H1 (cell line): ENCODE results near the gene NAIF1. TPM values are rescaled to one million over a fixed set of nuclear protein-coding genes. Genes with fewer than 3 reads are reported as not detected.
"Not testable (repeated sequence)": the region's sequence is repeated elsewhere in the genome, so short reads cannot be mapped to it uniquely, and the experiment has no call there.

ENCODE experiments used
- CTCF ChIA-PET: fragments of 300-600 bp; sonication (Branson Sonifier 250); formaldehyde crosslinking; loops from one replicate; lab custom pipeline; 2021; ENCODE audit not compliant: partially characterized antibody; lab: Charles Lee
- POLR2A ChIA-PET: fragments of 300-600 bp; sonication (Branson Sonifier 250); formaldehyde crosslinking; loops from one replicate; lab custom pipeline; 2021; ENCODE audit warnings: inconsistent platforms; ENCODE audit not compliant: partially characterized antibody; lab: Charles Lee
- DNase-seq, 2 experiments: peaks; one replicate each; pipeline versions ENCODE4 v3.0.0 to v3.0.0-alpha.2; 2010 to 2022; ENCODE audit warnings: low spot score in 2 of 2, low read depth in 1 of 2, mixed read lengths in 1 of 2
- FAIRE-seq: peaks from 2 replicates; lab custom pipeline; 2011; peaks lifted over from hg19 to GRCh38; lab: Jason Lieb, UNC
- H2AFZ ChIP-seq: 2 replicates; pipeline ENCODE4 v1.8.1; 2012; ENCODE audit warnings: low read length, inconsistent platforms
- H2AK5ac ChIP-seq: 2 replicates; pipeline ENCODE4 v1.6.1; 2013; ENCODE audit warnings: low read depth, low read length
- H2BK120ac ChIP-seq: replicated peaks from 2 replicates; pipeline ENCODE3; 2013; ENCODE audit warnings: low read depth, low read length, inconsistent platforms
- H2BK12ac ChIP-seq: 2 replicates; pipeline ENCODE4 v1.6.1; 2013; ENCODE audit warnings: low read depth, low read length
- H2BK15ac ChIP-seq: 2 replicates; pipeline ENCODE4 v1.6.1; 2013; ENCODE audit warnings: low read length
- H2BK20ac ChIP-seq: 2 replicates; pipeline ENCODE4 v1.6.1; 2013; ENCODE audit warnings: low read length
- H2BK5ac ChIP-seq: 2 replicates; pipeline ENCODE4 v1.6.1; 2013; ENCODE audit warnings: low read depth, low read length
- H3K14ac ChIP-seq: 2 replicates; pipeline ENCODE4 v1.6.1; 2013; ENCODE audit warnings: inconsistent platforms; ENCODE audit not compliant: insufficient read length
- H3K18ac ChIP-seq: 2 replicates; pipeline ENCODE4 v1.6.1; 2013; ENCODE audit warnings: low read length; ENCODE audit errors: extremely low read depth
- H3K23ac ChIP-seq: 2 replicates; pipeline ENCODE4 v1.6.1; 2013; ENCODE audit warnings: inconsistent platforms; ENCODE audit not compliant: insufficient read length
- H3K23me2 ChIP-seq: 2 replicates; pipeline ENCODE4 v1.6.1; 2013; ENCODE audit warnings: low read depth, low read length
- H3K27ac ChIP-seq: 2 replicates; pipeline ENCODE4 v1.6.1; 2011; ENCODE audit warnings: low read depth, low read length, inconsistent platforms
- H3K27me3 ChIP-seq, 4 experiments: replicated peaks in 1 of 4; 1 replicate in 1 of 4; 2 replicates in 3 of 4; pipeline versions ENCODE4 v1.6.1 to v1.8.1; 2011 to 2013; ENCODE audit warnings: low read length in 3 of 4, mild to moderate bottlenecking in 3 of 4, inconsistent platforms in 2 of 4, mixed read lengths in 2 of 4, moderate library complexity in 1 of 4; ENCODE audit not compliant: control insufficient read depth in 3 of 4, insufficient read depth in 3 of 4; ENCODE audit errors: extremely low read depth in 1 of 4
- H3K36me3 ChIP-seq, 4 experiments: 2 replicates each; pipeline versions ENCODE4 v1.6.1 to v1.8.1; 2011 to 2013; ENCODE audit warnings: mild to moderate bottlenecking in 4 of 4, low read length in 3 of 4, moderate library complexity in 2 of 4, control low read depth in 1 of 4, inconsistent platforms in 1 of 4; ENCODE audit not compliant: insufficient read depth in 4 of 4, control insufficient read depth in 2 of 4
- H3K4ac ChIP-seq: replicated peaks from 2 replicates; pipeline ENCODE3; 2013; ENCODE audit warnings: low read length, low read depth, mixed read lengths, inconsistent platforms; ENCODE audit not compliant: insufficient read length
- H3K4me1 ChIP-seq, 4 experiments: replicated peaks in 1 of 4; 1 replicate in 1 of 4; 2 replicates in 3 of 4; pipeline versions ENCODE4 v1.6.1 to v1.8.1; 2011 to 2013; ENCODE audit warnings: low read length in 3 of 4, inconsistent platforms in 2 of 4, mixed read lengths in 1 of 4; ENCODE audit not compliant: insufficient read depth in 4 of 4, control insufficient read depth in 3 of 4
- H3K4me2 ChIP-seq, 2 experiments: 2 replicates each; pipeline versions ENCODE4 v1.6.1 to v1.8.1; 2011 to 2013; ENCODE audit warnings: low read depth in 2 of 2, low read length in 2 of 2, control low read depth in 1 of 2, inconsistent platforms in 1 of 2, mild to moderate bottlenecking in 1 of 2; ENCODE audit not compliant: insufficient read depth in 1 of 2
- H3K4me3 ChIP-seq, 4 experiments: fragments of 200-600, 300-600 bp in 1 of 4; sonication (generic), shearing (Covaris generic), sonication (Bioruptor Twin) in 1 of 4; 2 replicates each; pipeline versions ENCODE4 v1.5.1 to v1.8.1; 2011 to 2016; ENCODE audit warnings: low read length in 4 of 4, low read depth in 3 of 4, control low read depth in 2 of 4, inconsistent platforms in 2 of 4, mild to moderate bottlenecking in 2 of 4, mixed read lengths in 1 of 4, moderate library complexity in 1 of 4; ENCODE audit not compliant: insufficient read depth in 2 of 4; ENCODE audit errors: extremely low read depth in 1 of 4
- H3K56ac ChIP-seq: replicated peaks from 2 replicates; pipeline ENCODE3; 2013; ENCODE audit warnings: low read depth, mild to moderate bottlenecking, mixed read lengths, low read length, inconsistent platforms; ENCODE audit not compliant: insufficient read length
- H3K79me1 ChIP-seq: 2 replicates; pipeline ENCODE4 v1.6.1; 2013; ENCODE audit warnings: low read depth, low read length, control low read depth
- H3K79me2 ChIP-seq, 2 experiments: 2 replicates each; pipeline versions ENCODE4 v1.6.1 to v1.8.1; 2012 to 2013; ENCODE audit warnings: low read length in 2 of 2, mild to moderate bottlenecking in 2 of 2, inconsistent platforms in 1 of 2; ENCODE audit not compliant: insufficient read depth in 2 of 2, control insufficient read depth in 1 of 2
- H3K9ac ChIP-seq, 4 experiments: replicated peaks in 1 of 4; 1 replicate in 1 of 4; 2 replicates in 3 of 4; pipeline versions ENCODE4 v1.6.1 to v1.8.1; 2011 to 2013; ENCODE audit warnings: low read depth in 3 of 4, low read length in 3 of 4, control low read depth in 2 of 4, mild to moderate bottlenecking in 2 of 4, moderate library complexity in 2 of 4, inconsistent platforms in 1 of 4; ENCODE audit errors: extremely low read depth in 1 of 4
- H3K9me3 ChIP-seq, 2 experiments: 2 replicates each; pipeline versions ENCODE4 v1.6.1 to v1.8.1; 2012 to 2013; ENCODE audit warnings: mild to moderate bottlenecking in 2 of 2, moderate library complexity in 2 of 2, control low read depth in 1 of 2, inconsistent platforms in 1 of 2, low read depth in 1 of 2, low read length in 1 of 2, mixed read lengths in 1 of 2; ENCODE audit not compliant: insufficient read depth in 2 of 2
- H4K20me1 ChIP-seq, 2 experiments: replicated peaks in 1 of 2; 2 replicates each; pipeline versions ENCODE3 to v1.8.1; 2011 to 2013; ENCODE audit warnings: inconsistent platforms in 2 of 2, low read length in 2 of 2, mild to moderate bottlenecking in 1 of 2; ENCODE audit not compliant: insufficient read depth in 2 of 2, control insufficient read depth in 1 of 2
- H4K5ac ChIP-seq: 2 replicates; pipeline ENCODE4 v1.6.1; 2013; ENCODE audit warnings: low read length, low read depth, mixed read lengths, inconsistent platforms; ENCODE audit not compliant: insufficient read length
- H4K8ac ChIP-seq: 2 replicates; pipeline ENCODE4 v1.8.0; 2013; ENCODE audit warnings: mild to moderate bottlenecking, moderate library complexity, low read length, inconsistent platforms; ENCODE audit not compliant: insufficient read depth; ENCODE audit errors: extremely low read depth
- H4K91ac ChIP-seq: replicated peaks from 2 replicates; pipeline ENCODE3; 2013; ENCODE audit warnings: low read length, mixed read lengths, inconsistent platforms; ENCODE audit not compliant: insufficient read length
- BRCA1 ChIP-seq: IDR thresholded peaks from 2 replicates; pipeline ENCODE4 v1.6.1; 2012; ENCODE audit warnings: low read depth, low read length, improper control_type of control experiment
- CBX8 ChIP-seq: fragments of 300-800, 300-1000 bp; sonication (generic); IDR thresholded peaks from 2 replicates; pipeline ENCODE4 v1.7.1; 2016; ENCODE audit warnings: low read depth, low read length, borderline replicate concordance
- CHD2 ChIP-seq: IDR thresholded peaks from 2 replicates; pipeline ENCODE4 v1.6.1; 2012; ENCODE audit warnings: low read length, improper control_type of control experiment
- NRF1 ChIP-seq: IDR thresholded peaks from 2 replicates; pipeline ENCODE4 v1.6.1; 2011; ENCODE audit warnings: mild to moderate bottlenecking, low read depth, low read length, improper control_type of control experiment
- POLR2A ChIP-seq, 2 experiments: IDR thresholded peaks; 1 replicate in 1 of 2; 2 replicates in 1 of 2; pipeline ENCODE4 v1.6.1; 2011; ENCODE audit warnings: low read depth in 2 of 2, low read length in 2 of 2, mild to moderate bottlenecking in 2 of 2; ENCODE audit errors: control extremely low read depth in 1 of 2
- RAD21 ChIP-seq, 2 experiments: IDR thresholded peaks in 1 of 2; conservative IDR thresholded peaks in 1 of 2; 2 replicates each; pipeline ENCODE4 v1.6.1; 2011; ENCODE audit warnings: low read depth in 2 of 2, low read length in 2 of 2, improper control_type of control experiment in 1 of 2, inconsistent platforms in 1 of 2, mild to moderate bottlenecking in 1 of 2, moderate library complexity in 1 of 2
- RBBP5 ChIP-seq: IDR thresholded peaks from 2 replicates; pipeline ENCODE4 v1.7.1; 2012; ENCODE audit warnings: low read depth, mild to moderate bottlenecking, inconsistent platforms, low read length, moderate library complexity, borderline replicate concordance
- SP4 ChIP-seq: IDR thresholded peaks from 2 replicates; pipeline ENCODE4 v1.6.1; 2012; ENCODE audit warnings: low read length, inconsistent platforms
- TAF7 ChIP-seq: optimal IDR thresholded peaks from 2 replicates; pipeline ENCODE3; 2011; ENCODE audit warnings: low read depth, mild to moderate bottlenecking, inconsistent platforms, low read length, moderate library complexity, borderline replicate concordance
- TBP ChIP-seq: IDR thresholded peaks from 2 replicates; pipeline ENCODE4 v1.6.1; 2011; ENCODE audit warnings: low read depth, low read length, improper control_type of control experiment
- WGBS, 2 experiments: shearing (Covaris generic) in 1 of 2; methylation state at CpG; one replicate each; pipeline versions ENCODE4 v1.1.6 to v1.1.7; 2013 to 2015; ENCODE audit warnings: low lambda C conversion rate in 2 of 2, mixed read lengths in 2 of 2, inconsistent platforms in 1 of 2, low coverage in 1 of 2, missing lambda C conversion rate in 1 of 2; ENCODE audit not compliant: insufficient replicate concordance in 2 of 2, insufficient coverage in 1 of 2, insufficient read length in 1 of 2; ENCODE audit errors: extremely low coverage in 1 of 2, missing lambda C conversion rate in 1 of 2; 5-methylcytosine and 5-hydroxymethylcytosine counted together
- polyA plus RNA-seq, 7 experiments: library from polyadenylated mRNA; depleted of rRNA in 3 of 7; stranded (reverse) in 5 of 7; unstranded in 2 of 7; fragments of >200 nt in 5 of 7; fragments of 200-250 nt in 2 of 7; gene quantifications; 1 replicate in 5 of 7; 2 replicates in 1 of 7; 4 replicates in 1 of 7; pipeline versions ENCODE4 v1.2.1 to v1.2.3, GENCODE V29; 2011 to 2013; ENCODE audit warnings: missing spikeins in 2 of 7, mixed read lengths in 2 of 7
- total RNA-seq: library from RNA; stranded (reverse); fragmentation: NEBNext Ultra II Directional; extraction: Animal tissue kit (Norgen Biotek cat#: 25700); gene quantifications from 2 replicates; pipeline ENCODE4 v1.2.1, GENCODE V29; 2021

NAIF1 gene
- total and polyA plus RNA-seq, 2 of the 8 experiments (the other 6 are each of a cell fraction or from before 2014, with no cell fraction given) = 8.7 to 9.0 TPM

- no peak for TF ChIP-seq BRCA1
- TF ChIP-seq RBBP5 = no peak
- no peak for TF ChIP-seq CHD2
- no peak for TF ChIP-seq RAD21 (IDR thresholded peaks at IDR 0.05 in 1 of 2, conservative IDR thresholded peaks at IDR 0.05 in 1 of 2; ENCODE audit: low read depth in 2 of 2, low read length in 2 of 2)
- no peak for TF ChIP-seq POLR2A (IDR thresholded peaks at IDR 0.05; ENCODE audit: control extremely low read depth in 1 of 2, low read depth in 2 of 2, low read length in 2 of 2)
- TF ChIP-seq TBP = no peak
- no peak for TF ChIP-seq CBX8
- no peak for TF ChIP-seq NRF1
- TF ChIP-seq SP4 = no peak
- no peak for TF ChIP-seq TAF7
These were observed 5.3 kb upstream of the NAIF1 start (continued) for GRCh38 chr9:128072144-128073021.

- POLR2A ChIA-PET = interaction anchor here (1.2 to 2.8 kb wide), 5 partner anchors 9 to 129 kb away, joined by 3 to 12 read pairs (median 3); no protein-coding TSS in a partner anchor
- CTCF ChIA-PET = interaction anchor here (1.4 to 2.5 kb wide), 4 partner anchors 30 to 129 kb away, joined by 3 to 12 read pairs (median 8); no protein-coding TSS in a partner anchor
- H3K36me3 ChIP-seq, H2BK20ac ChIP-seq, H4K91ac ChIP-seq, FAIRE-seq, H3K4me2 ChIP-seq, H3K79me1 ChIP-seq, H3K4ac ChIP-seq, H3K9me3 ChIP-seq, H3K18ac ChIP-seq, H3K9ac ChIP-seq, H4K20me1 ChIP-seq, H2AFZ ChIP-seq, H4K5ac ChIP-seq, DNase-seq, H2AK5ac ChIP-seq, H3K23me2 ChIP-seq, H2BK5ac ChIP-seq, H3K23ac ChIP-seq, H3K27me3 ChIP-seq, H2BK15ac ChIP-seq, H4K8ac ChIP-seq, H2BK12ac ChIP-seq, H3K14ac ChIP-seq, H3K4me3 ChIP-seq, H3K56ac ChIP-seq, H2BK120ac ChIP-seq: not testable (repeated sequence)
- Histone ChIP-seq H3K27ac (peak overlapping the region; percentile 13; the same call in 1 of the 2 replicates), H3K4me1 (peaks cover 9 to 13% (median 10%) of the 10 kb centered on the region in 4 experiments; a peak in 6 of 7 replicates), H3K79me2 (peaks cover 0 to 40% of the 10 kb centered on the region in 2 experiments; a peak in 2 of 4 replicates)
- WGBS, 2 experiments = 97% methylated on average over 11 of the region's 12 CpGs; no CpG with 5 or more reads in 1 of the 2 experiments
These were observed 4.4 kb upstream of the NAIF1 start for GRCh38 chr9:128071475-128071874.
